ENCODE measurements around the gene MICALL2. TPM values are rescaled to one million over a fixed set of nuclear protein-coding genes. Genes with fewer than 3 reads are reported as not detected.

Gene MICALL2
- polyA plus RNA-seq, 1 donor from 2014 or later, result 12.8 TPM

GRCh38 chr7:1463676-1464223 is 4.5 kb upstream of the MICALL2 start:
- no peak overlapping the region for H3K4me2 ChIP-seq (ENCODE audit: low read length)
- no peaks in the 10 kb centered on the region for H3K9me3 ChIP-seq (ENCODE audit: low read length)
- no peak overlapping the region for H3K4me3 ChIP-seq (ENCODE audit: low read length)
- no peaks in the 10 kb centered on the region for H3K27me3 ChIP-seq (ENCODE audit: insufficient read depth, low read depth, low read length)
- no peaks in the 10 kb centered on the region for H3K9me2 ChIP-seq (ENCODE audit: insufficient read depth, low read length)
- TF ChIP-seq SMC3 (conservative IDR thresholded peaks at IDR 0.05; ENCODE audit: poor library complexity), result no peak
- no peak for TF ChIP-seq POLR2AphosphoS5 (IDR thresholded peaks at IDR 0.05)
- TF ChIP-seq EZH2 (IDR thresholded peaks at IDR 0.05; ENCODE audit: borderline replicate concordance, insufficient read depth, low read length, poor library complexity, severe bottlenecking), result no peak
- H3F3A ChIP-seq (ENCODE audit: insufficient read depth, low read length, poor library complexity, severe bottlenecking), result no peaks in the 10 kb centered on the region
- no peak overlapping the region for H2AFZ ChIP-seq (ENCODE audit: low read depth, low read length)
- H3K27ac ChIP-seq (ENCODE audit: low read length), result no peak overlapping the region
- H3K36me3 ChIP-seq (ENCODE audit: insufficient read depth, low read length), result no peaks in the 10 kb centered on the region
- H4K20me1 ChIP-seq (ENCODE audit: insufficient read depth), result no peaks in the 10 kb centered on the region
- H3K79me2 ChIP-seq (replicated peaks; ENCODE audit: insufficient read depth, low read length), result no peaks in the 10 kb centered on the region
- H3K9ac ChIP-seq (ENCODE audit: low read length), result no peak overlapping the region

- H2AFZ ChIP-seq (ENCODE audit: low read depth, low read length), result no peak overlapping the region
These were observed 2.5 kb upstream of the MICALL2 start for GRCh38 chr7:1461646-1462375.

More at GRCh38 chr7:1461646-1462375, 2.5 kb upstream of the MICALL2 start:
- no peak overlapping the region for H3K9ac ChIP-seq (ENCODE audit: low read length)
- no peak overlapping the region for H3K27ac ChIP-seq (ENCODE audit: low read length)
- TF ChIP-seq CTCF (IDR thresholded peaks at IDR 0.05; ENCODE audit: poor library complexity, severe bottlenecking) (no peak), POLR2AphosphoS5 (IDR thresholded peaks at IDR 0.05) (no peak), RAD21 (conservative IDR thresholded peaks at IDR 0.05) (no peak), EP300 (conservative IDR thresholded peaks at IDR 0.05; ENCODE audit: poor library complexity, severe bottlenecking) (no peak), EZH2 (IDR thresholded peaks at IDR 0.05; ENCODE audit: borderline replicate concordance, insufficient read depth, low read length, poor library complexity, severe bottlenecking) (no peak), MXI1 (conservative IDR thresholded peaks at IDR 0.05; ENCODE audit: poor library complexity, severe bottlenecking) (no peak), TAF1 (IDR thresholded peaks at IDR 0.05; ENCODE audit: low read depth) (no peak), SMC3 (conservative IDR thresholded peaks at IDR 0.05; ENCODE audit: poor library complexity) (no peak), REST (IDR thresholded peaks at IDR 0.05; ENCODE audit: borderline replicate concordance) (no peak)
- H4K20me1 ChIP-seq (ENCODE audit: insufficient read depth), result no peaks in the 10 kb centered on the region
- no peaks in the 10 kb centered on the region for H3K36me3 ChIP-seq (ENCODE audit: insufficient read depth, low read length)
- no peaks in the 10 kb centered on the region for H3F3A ChIP-seq (ENCODE audit: insufficient read depth, low read length, poor library complexity, severe bottlenecking)
- no peaks in the 10 kb centered on the region for H3K9me2 ChIP-seq (ENCODE audit: insufficient read depth, low read length)
- no peak overlapping the region for H3K4me3 ChIP-seq (ENCODE audit: low read length)
- H3K4me2 ChIP-seq (ENCODE audit: low read length), result no peak overlapping the region
- no peaks in the 10 kb centered on the region for H3K79me2 ChIP-seq (replicated peaks; ENCODE audit: insufficient read depth, low read length)
- no peaks in the 10 kb centered on the region for H3K9me3 ChIP-seq (ENCODE audit: low read length)
- no peaks in the 10 kb centered on the region for H3K27me3 ChIP-seq (ENCODE audit: insufficient read depth, low read depth, low read length)

All from neural cell (in vitro differentiated cells).